Tibial nerve (tissue), 4 donors: ENCODE measurements around the gene ROMO1. TPM values are rescaled to one million over a fixed set of nuclear protein-coding genes. Genes with fewer than 3 reads are reported as not detected.
"Not testable (repeated sequence)": the region's sequence is repeated elsewhere in the genome, so short reads cannot be mapped to it uniquely, and the experiment has no call there.

Experiments used
- DNase-seq, 2 donors: peaks; one replicate each; pipeline ENCODE4 v3.0.0-alpha.2; 2019; ENCODE audit warnings: low spot score in 2 of 2
- H3K27ac ChIP-seq, 4 donors: fragments of 200-600 bp; sonication (generic) in 3 of 4; one replicate each; pipeline ENCODE4 v1.5.1; 2017 to 2019; ENCODE audit warnings: mild to moderate bottlenecking in 1 of 4
- H3K27me3 ChIP-seq, 2 donors: fragments of 200-600 bp; sonication (generic) in 1 of 2; one replicate each; pipeline versions ENCODE4 v1.5.1 to v1.6.0; 2017 to 2019
- H3K36me3 ChIP-seq, 3 donors: fragments of 200-600 bp; sonication (generic); one replicate each; pipeline ENCODE4 v1.5.1; 2018 to 2019
- H3K4me1 ChIP-seq, 4 donors: fragments of 200-600 bp; sonication (generic) in 3 of 4; one replicate each; pipeline ENCODE4 v1.5.1; 2017 to 2019
- H3K4me3 ChIP-seq, 4 donors: fragments of 200-600 bp; sonication (generic) in 3 of 4; one replicate each; pipeline ENCODE4 v1.5.1; 2017 to 2019; ENCODE audit warnings: mild to moderate bottlenecking in 1 of 4, moderate library complexity in 1 of 4
- H3K9me3 ChIP-seq, 4 donors: fragments of 200-600 bp; sonication (generic) in 3 of 4; one replicate each; pipeline ENCODE4 v1.5.1; 2017 to 2019
- CTCF ChIP-seq, 5 experiments: fragments of 200-600 bp in 3 of 5; fragments of 450-650 bp in 2 of 5; sonication (generic) in 3 of 5; IDR thresholded peaks; one replicate each; pipeline ENCODE4 v1.5.1; 2016 to 2019; ENCODE audit warnings: antibody characterized with exemption in 5 of 5, mild to moderate bottlenecking in 3 of 5, moderate library complexity in 2 of 5
- EP300 ChIP-seq, 2 donors: sonication (generic); formaldehyde crosslinking; IDR thresholded peaks; one replicate each; pipeline ENCODE4 v1.6.1; 2017; ENCODE audit warnings: antibody characterized with exemption in 2 of 2, mild to moderate bottlenecking in 1 of 2
- POLR2A ChIP-seq, 2 donors: fragments of 450-650 bp; IDR thresholded peaks; one replicate each; pipeline ENCODE4 v1.6.1; 2017; ENCODE audit warnings: antibody characterized with exemption in 2 of 2, mild to moderate bottlenecking in 2 of 2, moderate library complexity in 2 of 2
- WGBS, 2 donors: methylation state at CpG; one replicate each; pipeline ENCODE4 v1.1.5; 2018; 5-methylcytosine and 5-hydroxymethylcytosine counted together
- total RNA-seq, 4 donors: library from RNA; depleted of rRNA; stranded (reverse); fragments of >200 nt; gene quantifications; one replicate each; pipeline ENCODE4 v1.1.0, GENCODE V29; 2016

Gene ROMO1
- total RNA-seq, 4 donors from 2014 or later, result 237 to 447 (median 320) TPM

- no peaks in the 10 kb centered on the region for H3K27me3 ChIP-seq
- TF ChIP-seq CTCF (IDR thresholded peaks at IDR 0.05) (no peak), EP300 (IDR thresholded peaks at IDR 0.05) (no peak), POLR2A (IDR thresholded peaks at IDR 0.05) (no peak)
- no peaks in the 10 kb centered on the region for H3K9me3 ChIP-seq
- H3K36me3 ChIP-seq, result peaks cover 0 to 54% (median 4%) of the 10 kb centered on the region in 3 donors
- WGBS, 2 donors, result 91 to 96% methylated on average over 7 of the region's 7 CpGs
- H3K4me1 ChIP-seq, result peaks cover 0 to 43% (median 17%) of the 10 kb centered on the region in 4 donors
- no peak overlapping the region for H3K4me3 ChIP-seq
- no peak for DNase-seq
- H3K27ac ChIP-seq, result peak overlapping the region in 3 of 4 donors; percentile 91 to 96 (median 91)
Observed at GRCh38 chr20:35700625-35701148, 1.5 kb downstream of the ROMO1 start.

GRCh38 chr20:35702051-35702823 lies 3.0 kb downstream of the ROMO1 start:
- Histone ChIP-seq H3K4me1 (peaks cover 0 to 43% (median 17%) of the 10 kb centered on the region in 4 donors), H3K4me3 (no peak overlapping the region), H3K27me3 (no peaks in the 10 kb centered on the region), H3K27ac (no peak overlapping the region), H3K36me3 (peaks cover 0 to 61% (median 15%) of the 10 kb centered on the region in 3 donors), H3K9me3 (no peaks in the 10 kb centered on the region)
- TF ChIP-seq POLR2A (IDR thresholded peaks at IDR 0.05) (no peak), CTCF (IDR thresholded peaks at IDR 0.05) (no peak), EP300 (IDR thresholded peaks at IDR 0.05) (no peak)
- WGBS, 2 donors, result 76 to 79% methylated on average over 12 of the region's 12 CpGs
- no peak for DNase-seq

GRCh38 chr20:35702824-35703695 lies 3.9 kb downstream of the ROMO1 start:
- TF ChIP-seq EP300 (IDR thresholded peaks at IDR 0.05) (no peak), POLR2A (IDR thresholded peaks at IDR 0.05) (no peak)
- no peak for DNase-seq
- H3K9me3 ChIP-seq, result no peaks in the 10 kb centered on the region
- WGBS, 2 donors, result 47 to 57% methylated on average over 4 of the region's 4 CpGs
- H3K36me3 ChIP-seq, result peaks cover 0 to 70% (median 16%) of the 10 kb centered on the region in 3 donors
- H3K4me3 ChIP-seq, result no peak overlapping the region
- no peaks in the 10 kb centered on the region for H3K27me3 ChIP-seq
- no peak overlapping the region for H3K27ac ChIP-seq
- peaks cover 0 to 40% (median 11%) of the 10 kb centered on the region in 4 donors for H3K4me1 ChIP-seq

GRCh38 chr20:35704514-35705261 lies 5.5 kb downstream of the ROMO1 start:
- Histone ChIP-seq H3K36me3 (peaks cover 0 to 85% (median 16%) of the 10 kb centered on the region in 3 donors), H3K4me1 (peaks cover 0 to 51% (median 12%) of the 10 kb centered on the region in 4 donors)
- WGBS, 2 donors, result 85 to 87% methylated on average over 5 of the region's 5 CpGs

GRCh38 chr20:35705894-35706293 lies 6.7 kb downstream of the ROMO1 start:
- not testable (repeated sequence) for H3K27ac ChIP-seq, H3K27me3 ChIP-seq, H3K4me3 ChIP-seq, H3K9me3 ChIP-seq, DNase-seq
- peaks cover 0 to 97% (median 16%) of the 10 kb centered on the region in 3 donors for H3K36me3 ChIP-seq
- peaks cover 0 to 51% (median 8%) of the 10 kb centered on the region in 4 donors for H3K4me1 ChIP-seq
- whole genome bisulfite sequencing, 2 donors, result 84 to 87% methylated on average over 11 of the region's 11 CpGs

More at GRCh38 chr20:35704514-35705261, 5.5 kb downstream of the ROMO1 start:
- Histone ChIP-seq H3K4me3 (no peak overlapping the region), H3K27ac (no peak overlapping the region), H3K27me3 (no peaks in the 10 kb centered on the region), H3K9me3 (no peaks in the 10 kb centered on the region)
- no peak for TF ChIP-seq EP300 (IDR thresholded peaks at IDR 0.05)
- TF ChIP-seq POLR2A (IDR thresholded peaks at IDR 0.05), result no peak
- no peak for TF ChIP-seq CTCF (IDR thresholded peaks at IDR 0.05)
- DNase-seq, result no peak

GRCh38 chr20:35706591-35707529 lies 7.7 kb downstream of the ROMO1 start:
- H3K27ac ChIP-seq, H3K27me3 ChIP-seq, H3K9me3 ChIP-seq, DNase-seq, H3K4me3 ChIP-seq: not testable (repeated sequence)
- peaks cover 0 to 52% (median 8%) of the 10 kb centered on the region in 4 donors for H3K4me1 ChIP-seq
- peaks cover 0 to 98% (median 16%) of the 10 kb centered on the region in 3 donors for H3K36me3 ChIP-seq
- WGBS, 2 donors, result 89% methylated on average over 17 of the region's 17 CpGs
